Measurements from ENCODE around the gene PIK3C2G. TPM values are rescaled to one million over a fixed set of nuclear protein-coding genes. Genes with fewer than 3 reads are reported as not detected.

Gene PIK3C2G
- total RNA-seq, 1 experiment from 2014 or later: not detected

DNA sequence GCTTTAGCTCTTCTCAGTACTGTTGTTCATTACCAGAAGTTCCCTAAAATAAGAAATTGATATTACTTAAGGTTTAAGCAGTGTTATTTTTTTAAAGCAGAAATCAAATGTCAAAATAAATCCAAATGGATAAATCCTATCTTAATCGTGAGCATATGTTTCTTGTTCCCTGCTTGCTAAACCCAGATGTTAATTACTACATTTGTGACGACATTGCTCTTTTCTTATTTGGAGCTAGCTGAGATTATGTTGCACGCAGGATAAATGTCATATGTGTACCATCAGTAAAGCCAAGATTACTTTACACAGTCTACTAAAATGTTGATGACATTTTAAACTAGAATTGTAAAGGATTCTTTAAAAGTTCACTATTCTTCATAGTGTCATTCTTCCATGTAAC, 319.0 kb downstream of the PIK3C2G start:
- Histone ChIP-seq H3K4me1 (ENCODE audit: control insufficient read depth in 1 of 2, insufficient read depth in 2 of 2, low read length in 2 of 2) (no peaks in the 10 kb centered on the region), H3K79me2 (ENCODE audit: insufficient read depth, low read length) (no peaks in the 10 kb centered on the region), H3K27ac (ENCODE audit: low read depth, low read length) (no peak overlapping the region), H4K20me1 (ENCODE audit: insufficient read depth) (no peaks in the 10 kb centered on the region), H3K9ac (ENCODE audit: low read length) (no peak overlapping the region), H3K9me3 (ENCODE audit: control insufficient read depth in 1 of 2, insufficient read depth in 1 of 2, low read depth in 1 of 2, low read length in 2 of 2) (no peaks in the 10 kb centered on the region), H3K27me3 (ENCODE audit: insufficient read depth, low read length) (no peaks in the 10 kb centered on the region), H3K4me2 (ENCODE audit: low read length) (no peak overlapping the region), H2AFZ (ENCODE audit: low read depth, low read length, poor library complexity, severe bottlenecking) (no peak overlapping the region), H3K36me3 (ENCODE audit: control insufficient read depth in 1 of 2, insufficient read depth in 2 of 2, low read length in 2 of 2) (no peaks in the 10 kb centered on the region), H3K4me3 (replicated peaks in 1 of 2; ENCODE audit: low read depth in 1 of 2, low read length in 2 of 2) (no peak overlapping the region), H3K9me2 (ENCODE audit: insufficient read depth) (no peaks in the 10 kb centered on the region)
- no TSS peak for BruUV-seq (replicated peaks)
- ChIA-PET RAD21 (ENCODE audit: low non-redundant PET in 1 of 2, low total read pairs in 2 of 2, uncharacterized antibody in 2 of 2, unreplicated experiment in 2 of 2) (no interaction called here), POLR2A (no interaction called here), CTCF (no interaction called here)
- no peak for ATAC-seq
- no peak for DNase-seq (ENCODE audit: low read depth, low spot score)
- TF ChIP-seq, protein P1, sequence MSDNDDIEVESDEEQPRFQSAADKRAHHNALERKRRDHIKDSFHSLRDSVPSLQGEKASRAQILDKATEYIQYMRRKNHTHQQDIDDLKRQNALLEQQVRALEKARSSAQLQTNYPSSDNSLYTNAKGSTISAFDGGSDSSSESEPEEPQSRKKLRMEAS (IDR thresholded peaks at IDR 0.05): no peak
- TF ChIP-seq ZBTB33 (IDR thresholded peaks at IDR 0.05; ENCODE audit: extremely low read depth, insufficient replicate concordance, low read length): no peak
- no peak for TF ChIP-seq FOSL1 (IDR thresholded peaks at IDR 0.05; ENCODE audit: low read depth)
- TF ChIP-seq EZH2phosphoT487 (IDR thresholded peaks at IDR 0.05; ENCODE audit: borderline replicate concordance): no peak
- TF ChIP-seq, protein P2, sequence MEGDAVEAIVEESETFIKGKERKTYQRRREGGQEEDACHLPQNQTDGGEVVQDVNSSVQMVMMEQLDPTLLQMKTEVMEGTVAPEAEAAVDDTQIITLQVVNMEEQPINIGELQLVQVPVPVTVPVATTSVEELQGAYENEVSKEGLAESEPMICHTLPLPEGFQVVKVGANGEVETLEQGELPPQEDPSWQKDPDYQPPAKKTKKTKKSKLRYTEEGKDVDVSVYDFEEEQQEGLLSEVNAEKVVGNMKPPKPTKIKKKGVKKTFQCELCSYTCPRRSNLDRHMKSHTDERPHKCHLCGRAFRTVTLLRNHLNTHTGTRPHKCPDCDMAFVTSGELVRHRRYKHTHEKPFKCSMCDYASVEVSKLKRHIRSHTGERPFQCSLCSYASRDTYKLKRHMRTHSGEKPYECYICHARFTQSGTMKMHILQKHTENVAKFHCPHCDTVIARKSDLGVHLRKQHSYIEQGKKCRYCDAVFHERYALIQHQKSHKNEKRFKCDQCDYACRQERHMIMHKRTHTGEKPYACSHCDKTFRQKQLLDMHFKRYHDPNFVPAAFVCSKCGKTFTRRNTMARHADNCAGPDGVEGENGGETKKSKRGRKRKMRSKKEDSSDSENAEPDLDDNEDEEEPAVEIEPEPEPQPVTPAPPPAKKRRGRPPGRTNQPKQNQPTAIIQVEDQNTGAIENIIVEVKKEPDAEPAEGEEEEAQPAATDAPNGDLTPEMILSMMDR (IDR thresholded peaks at IDR 0.05 in 2 of 3, conservative IDR thresholded peaks at IDR 0.05 in 1 of 3; ENCODE audit: borderline replicate concordance in 1 of 3, insufficient read depth in 1 of 3, low read depth in 2 of 3, low read length in 2 of 3): no peak
- TF ChIP-seq CEBPB (IDR thresholded peaks at IDR 0.05; ENCODE audit: low read depth): no peak
- TF ChIP-seq SRF (IDR thresholded peaks at IDR 0.05; ENCODE audit: low read depth): no peak
- TF ChIP-seq POLR2A (IDR thresholded peaks at IDR 0.05; ENCODE audit: borderline replicate concordance, extremely low read depth, insufficient read depth, insufficient read length): no peak
- TF ChIP-seq RAD21 (IDR thresholded peaks at IDR 0.05; ENCODE audit: low read depth): no peak
- no peak for TF ChIP-seq POLR2AphosphoS5 (IDR thresholded peaks at IDR 0.05; ENCODE audit: low read depth, low read length)
- no peak for TF ChIP-seq YY1 (IDR thresholded peaks at IDR 0.05; ENCODE audit: extremely low read depth, insufficient replicate concordance, low read depth, low read length)
- intact Hi-C loops (cut with micrococcal nuclease): no loop called here

Measured in HCT116 (cell line).